MM.1S (cell line): ENCODE data around the gene RCHY1.

Experiments used
- DNase-seq: peaks from one replicate; pipeline ENCODE4 v3.0.0-alpha.2; 2015
- H2AFZ ChIP-seq: fragments of 300-600 bp; sonication (generic); 2 replicates; pipeline ENCODE4 v1.6.0; 2016; ENCODE audit warnings: antibody characterized with exemption, low read length
- H3F3A ChIP-seq: fragments of 300-600 bp; sonication (generic); 2 replicates; pipeline ENCODE4 v1.6.1; 2016; ENCODE audit warnings: mild to moderate bottlenecking, antibody characterized with exemption, low read length, moderate library complexity, mixed read lengths; ENCODE audit not compliant: insufficient read depth
- H3K27ac ChIP-seq: fragments of 300-600 bp; sonication (generic); 2 replicates; pipeline ENCODE4 v1.5.1; 2016; ENCODE audit warnings: mild to moderate bottlenecking, low read length
- H3K27me3 ChIP-seq: fragments of 300-600 bp; sonication (generic); replicated peaks from 2 replicates; pipeline ENCODE4 v1.6.0; 2016; ENCODE audit warnings: low read length; ENCODE audit not compliant: insufficient read depth
- H3K36me3 ChIP-seq: fragments of 300-600 bp; sonication (generic); replicated peaks from 2 replicates; pipeline ENCODE4 v1.6.1; 2016; ENCODE audit warnings: mild to moderate bottlenecking, low read length, mixed read lengths; ENCODE audit not compliant: insufficient read depth
- H3K4me1 ChIP-seq: fragments of 300-600 bp; sonication (generic); 2 replicates; pipeline ENCODE4 v1.6.1; 2016; ENCODE audit warnings: low read length, mixed read lengths
- H3K4me2 ChIP-seq: fragments of 300-600 bp; sonication (generic); 2 replicates; pipeline ENCODE4 v1.6.0; 2016; ENCODE audit warnings: low read depth, low read length
- H3K4me3 ChIP-seq: fragments of 300-600 bp; sonication (generic); 2 replicates; pipeline ENCODE4 v1.5.1; 2016; ENCODE audit warnings: low read length, mixed read lengths
- H3K79me2 ChIP-seq: fragments of 300-600 bp; sonication (generic); 2 replicates; pipeline ENCODE4 v1.6.1; 2016; ENCODE audit warnings: mixed run types, low read length, mixed read lengths
- H3K9ac ChIP-seq: fragments of 300-600 bp; sonication (generic); 2 replicates; pipeline ENCODE4 v1.6.1; 2016; ENCODE audit warnings: low read length, mixed read lengths
- H3K9me2 ChIP-seq: fragments of 300-600 bp; sonication (generic); replicated peaks from 2 replicates; pipeline ENCODE4 v1.6.1; 2016; ENCODE audit warnings: mild to moderate bottlenecking, low read length, mixed read lengths; ENCODE audit not compliant: insufficient read depth
- H3K9me3 ChIP-seq: fragments of 300-600 bp; sonication (generic); replicated peaks from 2 replicates; pipeline ENCODE4 v1.6.1; 2016; ENCODE audit warnings: mild to moderate bottlenecking, low read length, mixed read lengths; ENCODE audit not compliant: insufficient read depth
- H4K20me1 ChIP-seq: fragments of 300-600 bp; sonication (generic); 2 replicates; pipeline ENCODE4 v1.6.1; 2016; ENCODE audit warnings: mild to moderate bottlenecking, low read length, moderate library complexity, mixed read lengths; ENCODE audit not compliant: insufficient read depth
- CTCF ChIP-seq: fragments of 300-600 bp; sonication (generic); IDR thresholded peaks from 2 replicates; pipeline ENCODE4 v1.5.1; 2016; ENCODE audit warnings: antibody characterized with exemption, low read length, mixed read lengths
- EZH2 ChIP-seq: fragments of 300-600 bp; sonication (generic); optimal IDR thresholded peaks from 2 replicates; pipeline ENCODE3; 2017; ENCODE audit warnings: low read depth, mild to moderate bottlenecking, antibody characterized with exemption, low read length, mixed read lengths
- EZH2phosphoT487 ChIP-seq: fragments of 300-600 bp; sonication (generic); IDR thresholded peaks from 2 replicates; pipeline ENCODE4 v1.6.1; 2018; ENCODE audit warnings: antibody characterized with exemption, low read length

Gene RCHY1

DNA sequence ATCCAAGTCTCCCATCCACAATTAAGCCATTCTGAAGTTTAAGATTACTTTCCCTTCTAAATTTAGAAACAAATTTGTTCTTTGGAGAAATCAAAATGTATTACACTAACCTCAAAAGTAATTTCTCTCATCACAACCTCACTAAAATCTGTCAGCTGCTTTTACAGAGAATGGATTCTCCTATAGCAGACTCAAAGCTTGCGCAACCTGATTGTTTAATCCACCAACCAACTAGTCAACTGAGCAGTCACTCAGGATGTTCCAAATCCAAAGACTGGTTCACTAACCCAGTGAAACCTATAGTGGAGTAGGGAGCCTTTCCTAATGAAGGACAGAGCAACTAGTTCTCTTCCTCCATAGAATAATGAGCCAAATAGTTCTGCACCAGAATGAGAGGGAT, 44.3 kb downstream of the RCHY1 start:
- H4K20me1 ChIP-seq, result no peaks in the 10 kb centered on the region

DNA sequence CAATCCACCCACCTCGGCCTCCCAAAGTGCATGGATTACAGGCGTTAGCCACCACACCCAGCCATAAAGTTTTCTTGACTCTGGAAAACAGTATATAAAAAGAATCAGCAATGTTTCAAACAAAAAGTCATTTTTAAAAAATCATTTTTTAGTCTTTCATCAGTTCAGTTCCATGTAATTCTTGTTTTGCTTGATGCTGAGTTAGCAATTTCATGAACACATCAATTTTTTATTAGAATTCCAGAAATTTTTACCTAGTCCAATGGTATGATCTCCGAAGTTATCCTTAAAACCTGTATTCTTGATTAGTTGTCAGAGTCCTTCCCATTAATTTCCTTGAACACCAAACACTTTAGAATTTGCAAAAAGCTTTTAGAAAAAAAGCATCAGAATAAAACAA, 56.8 kb downstream of the RCHY1 start:
- no peak overlapping the region for H3K27ac ChIP-seq
- no peak for TF ChIP-seq EZH2phosphoT487
- no peak for TF ChIP-seq EZH2
- no peak for TF ChIP-seq CTCF
- H3K9me2 ChIP-seq, result no peaks in the 10 kb centered on the region
- H3K4me2 ChIP-seq, result no peak overlapping the region
- no peak overlapping the region for H3K4me3 ChIP-seq
- no peaks in the 10 kb centered on the region for H3K27me3 ChIP-seq
- DNase-seq, result no peak
- no peak overlapping the region for H3K9ac ChIP-seq
- no peaks in the 10 kb centered on the region for H3K79me2 ChIP-seq
- no peaks in the 10 kb centered on the region for H3F3A ChIP-seq
- H4K20me1 ChIP-seq, result no peaks in the 10 kb centered on the region
- H3K9me3 ChIP-seq, result no peaks in the 10 kb centered on the region
- H3K4me1 ChIP-seq, result no peaks in the 10 kb centered on the region
- H2AFZ ChIP-seq, result no peak overlapping the region
- no peaks in the 10 kb centered on the region for H3K36me3 ChIP-seq

More for the DNA sequence above, 44.3 kb downstream of the RCHY1 start:
- H3K27me3 ChIP-seq, result no peaks in the 10 kb centered on the region
- DNase-seq, result no peak
- no peak overlapping the region for H3K27ac ChIP-seq
- H3K9me3 ChIP-seq, result no peaks in the 10 kb centered on the region
- no peak for TF ChIP-seq CTCF
- no peak for TF ChIP-seq EZH2
- no peak for TF ChIP-seq EZH2phosphoT487
- no peak overlapping the region for H2AFZ ChIP-seq
- no peak overlapping the region for H3K9ac ChIP-seq
- H3K36me3 ChIP-seq, result no peaks in the 10 kb centered on the region
- H3K4me1 ChIP-seq, result no peaks in the 10 kb centered on the region
- no peaks in the 10 kb centered on the region for H3K79me2 ChIP-seq
- no peak overlapping the region for H3K4me2 ChIP-seq
- no peaks in the 10 kb centered on the region for H3F3A ChIP-seq
- no peak overlapping the region for H3K4me3 ChIP-seq
- no peaks in the 10 kb centered on the region for H3K9me2 ChIP-seq

DNA sequence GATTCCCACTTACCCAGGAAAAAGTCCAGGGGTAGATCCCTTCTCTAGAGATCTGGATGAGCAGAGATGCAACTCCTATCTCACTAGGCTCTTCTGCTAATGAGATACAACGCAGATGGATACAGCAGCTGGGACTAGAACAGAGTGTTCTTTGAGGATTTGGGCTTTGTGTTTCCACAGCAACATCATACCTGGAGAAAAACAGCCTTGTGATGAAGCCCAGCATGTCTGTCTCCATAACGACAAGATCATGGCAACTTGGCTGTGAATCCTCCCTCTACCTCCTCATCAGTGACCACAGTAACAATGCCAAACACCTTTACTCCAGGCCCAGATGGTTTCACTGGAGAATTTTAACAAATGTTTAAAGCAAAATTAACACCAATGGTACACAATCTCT, 80.1 kb downstream of the RCHY1 start:
- Histone ChIP-seq H3K9me3 (no peaks in the 10 kb centered on the region), H3K4me1 (peaks cover 7% of the 10 kb centered on the region), H2AFZ (no peak overlapping the region), H3K9ac (no peak overlapping the region), H3K79me2 (no peaks in the 10 kb centered on the region), H3K36me3 (no peaks in the 10 kb centered on the region), H3K4me3 (no peak overlapping the region), H4K20me1 (no peaks in the 10 kb centered on the region), H3F3A (peaks cover 5% of the 10 kb centered on the region; the same call in 1 of the 2 replicates), H3K27ac (no peak overlapping the region), H3K4me2 (no peak overlapping the region), H3K9me2 (no peaks in the 10 kb centered on the region), H3K27me3 (no peaks in the 10 kb centered on the region)
- TF ChIP-seq EZH2phosphoT487, result no peak
- TF ChIP-seq EZH2, result no peak
- TF ChIP-seq CTCF, result no peak
- no peak for DNase-seq
